Measurements from ENCODE around the gene KCNH8.

GRCh38 chr3:19363071-19363470 is 214.8 kb downstream of the KCNH8 start:
- TF ChIP-seq CTCF (IDR thresholded peaks at IDR 0.05; ENCODE audit: poor library complexity, severe bottlenecking) (no peak), RAD21 (conservative IDR thresholded peaks at IDR 0.05) (no peak), POLR2AphosphoS5 (IDR thresholded peaks at IDR 0.05) (peak; percentile 98)
